ENCODE results near the gene DCDC2B.

DCDC2B gene

GRCh38 chr1:32263744-32264143, 54.9 kb downstream of the DCDC2B start:
- DNase-seq = no peak
